Measurements from ENCODE around the gene CFAP300. TPM values are rescaled to one million over a fixed set of nuclear protein-coding genes. Genes with fewer than 3 reads are reported as not detected.
A peak's percentile ranks its signal among the peaks of the same experiment; 100 is the strongest.

Gene CFAP300
- total and polyA plus RNA-seq, 2 of the 8 experiments (the other 6 are each of a cell fraction or from before 2014, with no cell fraction given): 2.1 to 2.8 TPM

GRCh38 chr11:102121329-102121728 is 74.1 kb downstream of the CFAP300 start:
- Histone ChIP-seq H3K36me3 (ENCODE audit: control insufficient read depth in 2 of 4, insufficient read depth in 4 of 4, low read length in 3 of 4) (peaks cover 0 to 13% (median 5%) of the 10 kb centered on the region in 4 experiments; a peak in 3 of 8 replicates), H3K4me3 (ENCODE audit: extremely low read depth in 1 of 4, insufficient read depth in 2 of 4, low read depth in 3 of 4, low read length in 4 of 4) (no peak overlapping the region), H3K4ac (replicated peaks; ENCODE audit: insufficient read length, low read depth, low read length) (no peak overlapping the region), H3K23ac (ENCODE audit: insufficient read length) (no peak overlapping the region), H3K23me2 (ENCODE audit: low read depth, low read length) (no peaks in the 10 kb centered on the region), H2BK120ac (replicated peaks; ENCODE audit: low read depth, low read length) (no peak overlapping the region), H4K20me1 (replicated peaks in 1 of 2; ENCODE audit: control insufficient read depth in 1 of 2, insufficient read depth in 2 of 2, low read length in 2 of 2) (peaks cover 0 to 3% of the 10 kb centered on the region in 2 experiments), H2AFZ (ENCODE audit: low read length) (no peak overlapping the region), H3K4me1 (replicated peaks in 1 of 4; ENCODE audit: control insufficient read depth in 3 of 4, insufficient read depth in 4 of 4, low read length in 3 of 4) (peaks cover 0 to 26% (median 4%) of the 10 kb centered on the region in 4 experiments; a peak in 4 of 7 replicates), H3K18ac (ENCODE audit: extremely low read depth, low read length) (no peak overlapping the region), H4K91ac (replicated peaks; ENCODE audit: insufficient read length, low read length) (no peak overlapping the region), H4K8ac (ENCODE audit: extremely low read depth, insufficient read depth, low read length) (no peak overlapping the region), H2BK12ac (ENCODE audit: low read depth, low read length) (no peak overlapping the region), H2BK15ac (ENCODE audit: low read length) (no peak overlapping the region), H3K9ac (replicated peaks in 1 of 4; ENCODE audit: extremely low read depth in 1 of 4, low read depth in 3 of 4, low read length in 3 of 4) (no peak overlapping the region), H3K79me2 (ENCODE audit: control insufficient read depth in 1 of 2, insufficient read depth in 2 of 2, low read length in 2 of 2) (peaks cover 12 to 96% of the 10 kb centered on the region in 2 experiments; a peak in 3 of 4 replicates), H3K27ac (ENCODE audit: low read depth, low read length) (no peak overlapping the region), H3K14ac (ENCODE audit: insufficient read length) (no peak overlapping the region), H3K9me3 (ENCODE audit: insufficient read depth in 2 of 2, low read depth in 1 of 2, low read length in 1 of 2) (peaks cover 3 to 7% of the 10 kb centered on the region in 2 experiments; a peak in 2 of 4 replicates), H3K4me2 (ENCODE audit: insufficient read depth in 1 of 2, low read depth in 2 of 2, low read length in 2 of 2) (peak overlapping the region in 1 of 2 experiments; percentile 22; a peak in 1 of 4 replicates), H2AK5ac (ENCODE audit: low read depth, low read length) (no peak overlapping the region), H3K56ac (replicated peaks; ENCODE audit: insufficient read length, low read depth, low read length) (no peak overlapping the region), H3K79me1 (ENCODE audit: low read depth, low read length) (peaks cover 5% of the 10 kb centered on the region; the same call in 1 of the 2 replicates), H2BK5ac (ENCODE audit: low read depth, low read length) (no peak overlapping the region), H4K5ac (ENCODE audit: insufficient read length, low read depth, low read length) (no peak overlapping the region), H2BK20ac (ENCODE audit: low read length) (peak overlapping the region; percentile 43; the same call in 1 of the 2 replicates), H3K27me3 (replicated peaks in 1 of 4; ENCODE audit: control insufficient read depth in 3 of 4, extremely low read depth in 1 of 4, insufficient read depth in 3 of 4, low read length in 3 of 4) (no peaks in the 10 kb centered on the region)
- ChIA-PET POLR2A (ENCODE audit: partially characterized antibody) (interaction anchor here (1.2 to 2.6 kb wide), 3 partner anchors 9 to 12 kb away, joined by 5 to 7 read pairs (median 6); no protein-coding TSS in a partner anchor), CTCF (ENCODE audit: partially characterized antibody) (interaction anchor here (1.2 to 1.9 kb wide), 2 partner anchors 19 to 148 kb away, joined by 4 read pairs; no protein-coding TSS in a partner anchor)
- DNase-seq (ENCODE audit: low read depth in 1 of 2, low spot score in 2 of 2) (no peak), FAIRE-seq (no peak)
- TF ChIP-seq KDM5A (IDR thresholded peaks at IDR 0.05; ENCODE audit: low read length): no peak
- TF ChIP-seq RXRA (IDR thresholded peaks at IDR 0.05; ENCODE audit: insufficient read depth, low read depth, low read length): no peak
- no peak for TF ChIP-seq CREB1 (IDR thresholded peaks at IDR 0.05)
- TF ChIP-seq EZH2 (IDR thresholded peaks at IDR 0.05; ENCODE audit: low read depth, low read length, severe bottlenecking): no peak
- TF ChIP-seq NANOG (IDR thresholded peaks at IDR 0.05; ENCODE audit: insufficient read depth, low read depth, low read length, poor library complexity, severe bottlenecking): no peak
- no peak for TF ChIP-seq SAP30 (IDR thresholded peaks at IDR 0.05; ENCODE audit: insufficient read depth, insufficient replicate concordance, low read length)
- no peak for TF ChIP-seq ATF3 (IDR thresholded peaks at IDR 0.05; ENCODE audit: insufficient read depth, low read depth, low read length)
- no peak for TF ChIP-seq KDM1A (IDR thresholded peaks at IDR 0.05; ENCODE audit: borderline replicate concordance, low read length)
- TF ChIP-seq EP300 (IDR thresholded peaks at IDR 0.05; ENCODE audit: borderline replicate concordance in 1 of 2, low read depth in 2 of 2, low read length in 2 of 2): no peak
- TF ChIP-seq SIX5 (IDR thresholded peaks at IDR 0.05; ENCODE audit: low read depth, low read length): no peak
- no peak for TF ChIP-seq SIRT6 (IDR thresholded peaks at IDR 0.05; ENCODE audit: low read length)
- 96% methylated on average over 2 of the region's 2 CpGs; no CpG with 5 or more reads in 1 of the 2 experiments for WGBS, 2 experiments (ENCODE audit: extremely low coverage in 1 of 2, insufficient coverage in 1 of 2, insufficient read length in 1 of 2, insufficient replicate concordance in 2 of 2, low coverage in 1 of 2, low lambda C conversion rate in 2 of 2, missing lambda C conversion rate in 1 of 2)

All from H1 (cell line).